HG03196 (cell line): Measurements from ENCODE around the gene S100A4.

ENCODE experiments used
- ATAC-seq: cut with Tn5 transposase; IDR thresholded peaks from one replicate; pipeline ENCODE4 v1.9.1; 2021; ENCODE audit not compliant: unreplicated experiment

S100A4 gene

DNA sequence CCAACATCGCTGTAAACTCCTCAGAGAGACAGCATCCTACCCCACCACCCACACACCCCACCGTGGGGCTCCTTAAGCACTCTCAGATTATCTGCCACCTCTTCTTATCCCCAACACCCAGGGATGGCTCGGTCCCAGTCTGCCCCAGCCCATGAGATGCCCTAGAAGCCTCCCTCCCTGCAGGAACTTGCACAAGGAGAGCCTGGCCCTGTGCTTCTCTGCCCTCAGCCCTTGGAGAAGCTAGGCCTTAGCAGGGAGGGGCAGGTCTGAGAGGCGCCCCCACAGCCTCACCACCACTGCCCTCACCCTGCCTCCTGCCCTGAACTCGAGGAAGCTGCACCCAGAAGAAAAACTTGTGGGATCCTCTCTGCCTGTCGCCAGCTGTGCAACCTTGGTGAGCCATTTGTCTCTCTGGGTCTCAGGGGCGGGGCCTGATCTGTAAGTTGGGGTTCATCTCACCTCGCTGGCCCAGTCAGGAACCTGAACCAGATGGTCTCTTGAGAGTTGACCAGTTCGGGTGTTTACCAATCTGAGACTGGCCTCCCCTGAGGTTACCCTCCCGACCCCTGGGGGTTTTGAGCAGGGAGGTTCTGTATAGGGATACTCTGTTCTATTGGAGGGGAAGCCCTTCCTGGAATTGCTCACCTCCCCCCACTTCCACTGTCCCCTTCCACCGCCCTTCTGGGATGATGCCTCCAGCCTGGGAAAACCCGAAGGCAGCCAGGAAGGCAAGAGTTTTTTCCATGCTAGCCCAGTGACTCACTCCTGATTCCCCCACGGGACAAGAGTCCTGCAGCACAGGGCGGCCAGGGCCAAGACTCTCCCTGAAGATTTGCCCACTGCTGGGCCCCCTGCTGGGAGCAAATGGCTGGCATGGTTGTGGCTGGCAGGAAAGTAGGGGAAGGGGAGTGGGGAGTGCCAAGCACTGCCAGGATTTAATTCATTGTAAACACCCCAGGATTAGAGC lies 3.4 kb upstream of the S100A4 start, which contains the start of gene S100A3:
Gene S100A3, minus strand, starts transcription at position 537 of the 967 bp plus-strand sequence. CDS start 773 bp downstream, outside the sequence.
- no peak for ATAC-seq

- ATAC-seq = no peak
Measured at GRCh38 chr1:153547560-153548551, 2.2 kb upstream of the S100A4 start.

GRCh38 chr1:153546796-153547559 lies 1.4 kb upstream of the S100A4 start:
- ATAC-seq = no peak

- no peak for ATAC-seq
Measured at GRCh38 chr1:153546371-153546770, 765 bp upstream of the S100A4 start.

DNA sequence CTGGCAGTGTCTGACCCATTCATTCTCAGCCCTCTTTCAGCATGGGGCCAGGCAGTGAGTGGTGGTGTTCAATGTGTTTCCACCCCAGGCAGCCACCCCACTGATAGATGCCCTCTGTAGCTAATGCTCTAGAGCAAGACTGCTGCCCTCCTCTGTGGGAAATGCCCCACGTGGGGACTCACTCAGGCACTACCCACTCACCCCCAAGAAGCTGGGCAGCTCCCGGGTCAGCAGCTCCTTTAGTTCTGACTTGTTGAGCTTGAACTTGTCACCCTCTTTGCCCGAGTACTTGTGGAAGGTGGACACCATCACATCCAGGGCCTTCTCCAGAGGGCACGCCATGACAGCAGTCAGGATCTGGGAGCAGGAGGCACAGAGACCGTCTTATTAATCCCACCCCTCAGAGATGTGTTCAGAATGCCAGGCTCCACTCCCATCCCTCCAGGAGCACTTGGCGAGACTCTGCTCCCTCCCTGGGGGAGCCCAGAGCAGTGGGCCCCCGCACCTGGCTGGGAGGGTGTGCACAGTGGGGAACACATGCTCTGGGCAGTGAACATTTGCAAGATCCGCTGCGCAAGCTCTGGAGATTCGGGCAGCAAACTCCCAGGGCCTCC lies 1.0 kb downstream of the S100A4 start:
- no peak for ATAC-seq

GRCh38 chr1:153543736-153544135 lies 1.9 kb downstream of the S100A4 start:
- no peak for ATAC-seq

- no peak for ATAC-seq
Measured at GRCh38 chr1:153542956-153543711, 2.5 kb downstream of the S100A4 start.

DNA sequence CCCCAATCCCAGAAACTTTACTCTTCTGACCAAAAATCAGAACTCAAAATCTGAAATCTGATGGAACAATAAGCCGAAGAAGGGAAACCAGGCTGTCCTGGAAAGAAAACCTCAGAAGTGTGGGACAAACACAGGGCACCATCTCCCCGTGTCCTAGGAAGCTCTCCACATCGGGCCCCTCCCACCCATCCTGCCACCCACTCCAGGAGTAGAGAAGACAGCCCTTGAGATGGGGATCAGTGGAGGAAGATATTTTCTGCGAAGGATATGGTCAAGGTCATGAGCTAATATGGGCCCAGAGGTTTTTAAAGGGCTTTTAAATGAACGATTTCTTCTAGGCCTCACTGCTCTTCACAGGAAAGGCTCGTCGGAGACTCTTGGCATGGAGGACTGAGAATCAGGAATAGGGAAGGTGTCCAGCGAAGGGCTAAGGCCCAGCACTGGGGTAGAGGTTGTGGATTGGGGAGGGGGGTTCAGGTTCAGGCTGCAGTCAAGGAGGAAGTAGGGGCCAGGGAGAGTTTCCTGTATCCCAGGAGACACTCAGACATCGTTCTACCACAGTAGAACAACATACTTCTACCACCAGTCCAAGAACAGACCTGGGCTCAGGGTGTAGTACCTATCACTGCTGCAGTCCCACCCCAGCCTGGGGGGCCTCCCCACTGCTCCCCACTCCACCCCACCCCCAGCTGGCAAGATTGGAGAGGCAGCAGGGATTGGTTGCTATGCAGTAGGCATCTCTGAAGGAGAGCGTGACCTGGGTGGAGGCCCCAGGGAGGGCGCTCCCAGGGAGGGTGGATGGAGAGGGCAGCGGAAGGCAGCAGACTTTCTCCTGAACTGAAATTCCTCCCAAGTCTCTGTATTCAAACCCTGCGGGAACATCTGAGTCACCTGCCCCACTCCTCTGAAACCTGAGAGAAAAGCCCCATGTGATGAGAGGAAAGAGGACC lies 3.7 kb downstream of the S100A4 start:
- no peak for ATAC-seq

- no peak for ATAC-seq
Measured at GRCh38 chr1:153540394-153541361, 4.9 kb downstream of the S100A4 start, which contains the start of gene S100A5. Gene S100A5, minus strand, starts transcription at chr1:153540934. Its CDS starts 743 bp downstream, at chr1:153540191.

GRCh38 chr1:153539395-153540093 lies 6.1 kb downstream of the S100A4 start:
- ATAC-seq = no peak

DNA sequence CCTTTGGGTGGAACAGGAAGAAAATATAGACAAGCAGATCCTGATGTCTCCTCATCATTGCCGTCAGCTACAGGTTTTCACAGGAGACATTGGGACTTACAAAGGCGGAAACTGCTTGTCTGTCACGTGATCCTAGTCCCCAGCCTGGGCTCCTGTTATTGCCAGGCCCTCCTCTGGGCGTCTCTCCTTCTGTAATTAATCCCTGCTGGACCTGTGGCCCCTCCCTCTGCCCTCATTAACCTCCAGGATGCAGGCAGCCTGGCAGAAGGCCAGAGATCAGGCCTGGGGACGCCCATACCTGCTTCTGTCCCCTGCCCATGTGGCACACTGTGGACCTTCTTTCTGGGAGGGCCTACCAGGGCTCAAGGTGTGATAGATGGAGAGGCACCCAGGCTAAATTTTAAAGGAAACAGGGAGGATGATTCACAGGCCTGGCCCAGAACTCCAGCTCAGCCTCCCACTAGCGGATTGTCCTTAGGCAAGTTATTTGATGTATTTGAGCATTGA lies 7.2 kb downstream of the S100A4 start:
- ATAC-seq = no peak

- ATAC-seq = no peak
Measured at GRCh38 chr1:153537376-153537730, 8.3 kb downstream of the S100A4 start.

- no peak for ATAC-seq
Measured at GRCh38 chr1:153536671-153537375, 8.8 kb downstream of the S100A4 start.

DNA sequence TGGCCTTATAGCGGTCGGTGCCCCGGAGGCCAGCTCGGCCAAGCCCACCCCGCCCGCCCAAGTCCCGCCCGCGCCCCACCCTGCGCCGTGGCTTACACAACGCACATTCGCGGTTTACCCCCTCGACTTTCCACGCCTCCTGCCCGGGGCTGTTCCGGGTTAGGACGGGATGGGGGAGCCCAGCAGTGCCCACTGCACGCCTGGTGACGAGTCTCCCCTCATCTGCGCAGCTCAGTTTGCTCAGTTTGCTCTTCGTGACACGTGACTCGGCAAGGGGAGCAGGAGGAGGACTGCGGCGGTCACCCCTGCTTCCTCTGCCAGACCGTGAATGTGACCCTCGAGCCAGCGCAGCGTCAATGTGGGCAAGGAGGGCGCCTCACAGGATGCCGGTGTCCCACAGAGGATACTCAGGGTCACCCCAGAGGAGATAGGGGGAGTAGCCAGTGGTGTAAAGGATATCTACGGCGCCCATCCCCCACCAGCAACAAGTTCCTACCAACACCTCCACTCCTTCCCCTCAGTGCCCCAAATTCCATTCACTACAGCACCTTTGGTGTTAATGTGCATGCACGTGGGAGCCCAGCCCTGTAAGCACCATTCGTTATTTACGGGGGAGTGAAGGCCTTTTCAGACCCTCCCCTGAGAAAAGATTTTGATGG lies 9.5 kb downstream of the S100A4 start:
- ATAC-seq = no peak
